Thymus (tissue), 11 donors: ENCODE results near the gene BLACAT1. TPM values are rescaled to one million over a fixed set of nuclear protein-coding genes. Genes with fewer than 3 reads are reported as not detected.
"Not testable (repeated sequence)": the region's sequence is repeated elsewhere in the genome, so short reads cannot be mapped to it uniquely, and the experiment has no call there.

ENCODE experiments used
- DNase-seq, 9 donors: peaks; one replicate each; pipeline ENCODE4 v3.0.0-alpha.2; 2013; ENCODE audit warnings: low spot score in 9 of 9, low read depth in 6 of 9, missing footprints in 1 of 9
- H3K27ac ChIP-seq, 2 donors: one replicate each; pipeline ENCODE4 v1.5.1; 2013; ENCODE audit warnings: control low read depth in 1 of 2, low read depth in 1 of 2, low read length in 1 of 2, mild to moderate bottlenecking in 1 of 2, moderate library complexity in 1 of 2
- H3K27me3 ChIP-seq, 2 donors: one replicate each; pipeline ENCODE4 v1.5.1; 2013; ENCODE audit warnings: low read length in 1 of 2; ENCODE audit not compliant: control insufficient read depth in 2 of 2, insufficient read depth in 1 of 2
- H3K36me3 ChIP-seq, 2 donors: one replicate each; pipeline ENCODE4 v1.5.1; 2013; ENCODE audit warnings: low read length in 1 of 2, mild to moderate bottlenecking in 1 of 2, moderate library complexity in 1 of 2; ENCODE audit not compliant: control insufficient read depth in 2 of 2, insufficient read depth in 2 of 2
- H3K4me1 ChIP-seq, 2 donors: one replicate each; pipeline ENCODE4 v1.5.1; 2013; ENCODE audit warnings: low read length in 2 of 2; ENCODE audit not compliant: control insufficient read depth in 2 of 2, insufficient read depth in 2 of 2
- H3K4me3 ChIP-seq, 2 donors: one replicate each; pipeline ENCODE4 v1.5.1; 2013; ENCODE audit warnings: low read length in 2 of 2, control low read depth in 1 of 2, mild to moderate bottlenecking in 1 of 2
- H3K9me3 ChIP-seq, 2 donors: one replicate each; pipeline ENCODE4 v1.5.1; 2013; ENCODE audit warnings: low read length in 1 of 2, mild to moderate bottlenecking in 1 of 2; ENCODE audit not compliant: control insufficient read depth in 2 of 2, insufficient read depth in 1 of 2
- WGBS: extraction: QIAGEN DNeasy Blood & Tissue Kit; methylation state at CpG from one replicate; pipeline ENCODE4 v1.1.7; 2013; 5-methylcytosine and 5-hydroxymethylcytosine counted together
- polyA plus RNA-seq: library from polyadenylated mRNA; stranded (reverse); fragments of 200-250 nt; gene quantifications from one replicate; pipeline ENCODE4 v1.2.3, GENCODE V29; 2013
- total RNA-seq: library from RNA; stranded (reverse); fragments of 120-200 nt; gene quantifications from one replicate; pipeline ENCODE4 v1.2.4, GENCODE V29; 2013
- donor health status: healthy.

The BLACAT1 gene
- total and polyA plus RNA-seq, 2 donors: 0.05 to 0.14 TPM

DNA sequence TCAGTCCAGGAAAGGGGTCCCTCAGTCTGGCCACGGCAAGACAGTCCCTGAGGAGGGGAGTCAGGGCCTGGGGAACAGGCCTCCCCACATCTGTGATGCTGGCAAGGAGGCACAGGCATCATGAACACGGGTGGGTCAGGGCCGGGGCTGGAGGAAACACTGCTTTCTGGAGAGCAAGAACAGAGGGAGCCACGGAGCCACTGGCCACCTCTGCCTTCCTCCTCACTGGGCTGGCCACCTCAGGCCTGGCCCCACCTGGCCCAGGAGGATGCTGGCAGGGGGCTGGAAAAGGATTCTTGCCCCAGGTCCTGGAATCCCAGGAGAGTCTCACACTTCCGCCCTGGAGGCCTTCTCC is 15.7 kb downstream of the BLACAT1 start:
- 87% methylated on average over 5 of the region's 5 CpGs for WGBS
- Histone ChIP-seq H3K4me3 (no peak overlapping the region), H3K27me3 (peaks cover 0 to 47% of the 10 kb centered on the region in 2 donors), H3K27ac (no peak overlapping the region), H3K36me3 (no peaks in the 10 kb centered on the region), H3K4me1 (peaks cover 10 to 22% of the 10 kb centered on the region in 2 donors), H3K9me3 (peaks cover 0 to 3% of the 10 kb centered on the region in 2 donors)
- DNase-seq: no peak

DNA sequence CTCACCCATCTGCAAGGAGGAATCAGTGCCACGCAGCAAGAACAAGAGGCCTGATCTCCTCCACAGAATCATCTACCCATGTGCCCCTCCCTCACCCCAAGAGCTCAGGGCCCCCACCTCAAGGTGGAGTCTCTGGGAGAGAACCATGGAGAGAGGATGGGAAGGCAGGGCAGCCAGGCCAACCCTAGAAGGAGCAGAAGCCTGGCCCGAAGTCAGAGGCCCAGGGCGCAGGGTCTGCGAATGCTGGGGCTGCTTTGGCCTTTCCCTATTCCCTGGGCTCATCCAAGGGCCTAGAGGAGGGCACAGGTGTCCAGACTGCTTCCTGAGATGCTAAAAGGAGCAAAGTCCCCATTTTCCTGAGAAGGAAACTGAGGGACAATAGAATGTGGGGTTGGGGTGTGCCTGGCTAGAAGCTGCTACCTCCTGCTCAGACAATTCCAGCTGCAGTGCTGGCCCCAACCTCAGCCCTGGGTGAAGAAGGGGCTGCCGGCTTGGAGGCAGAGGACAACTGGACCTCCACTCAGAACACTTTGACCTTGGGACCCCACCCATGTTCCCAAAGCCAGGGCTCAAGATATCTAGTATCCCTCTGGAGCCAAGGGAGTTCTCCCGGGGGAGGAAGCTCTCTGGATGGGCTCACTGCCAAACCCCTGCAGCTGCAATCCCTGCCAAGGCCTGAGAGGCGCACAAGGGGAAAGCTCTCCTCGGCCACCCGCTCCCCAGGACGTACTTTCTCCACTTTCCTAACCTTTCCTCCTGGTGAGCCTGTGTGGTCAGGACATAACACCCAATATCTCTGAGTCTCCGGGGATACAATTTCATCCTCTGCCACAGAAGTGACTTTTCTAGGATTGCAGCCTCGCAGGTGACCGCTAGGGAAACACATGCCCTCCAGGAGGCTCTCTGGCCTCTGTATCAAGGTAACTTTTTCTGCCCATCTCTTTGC is 17.4 kb downstream of the BLACAT1 start:
- H3K27ac ChIP-seq: no peak overlapping the region
- 82% methylated on average over 13 of the region's 13 CpGs for WGBS
- H3K9me3 ChIP-seq: peaks cover 0 to 3% of the 10 kb centered on the region in 2 donors
- H3K4me3 ChIP-seq: no peak overlapping the region
- DNase-seq: no peak
- no peaks in the 10 kb centered on the region for H3K36me3 ChIP-seq
- peaks cover 10 to 22% of the 10 kb centered on the region in 2 donors for H3K4me1 ChIP-seq
- peaks cover 0 to 43% of the 10 kb centered on the region in 2 donors for H3K27me3 ChIP-seq

DNA sequence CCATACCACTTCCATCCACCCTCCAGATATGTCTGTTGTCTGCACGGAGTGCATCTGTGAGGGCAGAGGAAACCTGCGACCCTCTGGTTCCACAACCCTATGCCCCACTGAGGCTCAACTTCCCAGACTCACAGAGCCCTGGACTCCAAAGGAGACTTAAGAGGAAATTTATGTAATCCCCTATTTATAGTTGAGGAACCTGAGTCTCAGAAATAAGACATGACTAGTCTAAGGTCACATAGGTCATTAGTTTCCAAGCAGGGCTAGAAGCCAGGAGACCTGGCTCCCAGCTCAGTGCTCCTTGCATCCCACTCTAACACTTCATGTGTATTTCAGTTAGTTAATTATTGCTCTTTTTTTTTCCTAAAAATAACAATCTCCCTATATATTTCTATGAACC is 18.3 kb downstream of the BLACAT1 start:
- peaks cover 0 to 43% of the 10 kb centered on the region in 2 donors for H3K27me3 ChIP-seq
- no peaks in the 10 kb centered on the region for H3K36me3 ChIP-seq
- H3K27ac ChIP-seq: no peak overlapping the region
- WGBS: 97% methylated on average over 2 of the region's 2 CpGs
- no peak overlapping the region for H3K4me3 ChIP-seq
- peaks cover 10 to 22% of the 10 kb centered on the region in 2 donors for H3K4me1 ChIP-seq
- peaks cover 0 to 3% of the 10 kb centered on the region in 2 donors for H3K9me3 ChIP-seq
- no peak for DNase-seq

DNA sequence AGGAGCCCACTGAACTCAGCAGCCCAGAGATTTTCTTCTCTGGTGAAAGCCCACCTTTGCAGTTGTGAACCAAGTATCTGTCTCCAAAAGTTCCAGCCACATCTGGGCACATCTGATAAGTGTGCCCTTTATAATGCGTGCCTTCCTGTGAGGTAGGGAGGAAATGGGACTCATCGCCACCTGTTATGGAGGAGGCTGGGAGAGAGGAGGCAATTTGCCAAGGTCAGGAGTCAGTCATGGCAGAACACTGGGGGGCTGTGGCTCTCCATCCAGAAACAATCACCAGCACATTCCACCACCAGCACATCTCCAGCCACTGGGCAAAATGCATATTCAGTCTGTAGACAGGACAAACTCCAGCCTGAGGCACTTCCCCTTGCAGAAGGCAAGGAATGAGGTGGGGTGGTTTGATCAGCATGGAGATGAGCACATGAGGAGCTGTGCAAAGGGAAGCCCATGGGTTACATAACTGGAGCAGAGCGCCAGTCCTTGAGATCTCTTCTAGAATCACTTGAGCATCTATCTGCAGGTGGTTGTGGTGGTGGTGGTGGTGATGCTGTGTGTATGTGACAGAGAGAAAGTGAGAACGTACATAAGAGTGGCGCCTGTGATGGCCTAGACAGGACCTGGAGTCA is 19.0 kb downstream of the BLACAT1 start:
- Histone ChIP-seq H3K4me1 (peaks cover 10 to 22% of the 10 kb centered on the region in 2 donors), H3K27me3 (peaks cover 0 to 49% of the 10 kb centered on the region in 2 donors), H3K4me3 (no peak overlapping the region), H3K27ac (no peak overlapping the region), H3K9me3 (peaks cover 0 to 3% of the 10 kb centered on the region in 2 donors), H3K36me3 (no peaks in the 10 kb centered on the region)
- WGBS: 86% methylated on average over 5 of the region's 5 CpGs
- DNase-seq: no peak

DNA sequence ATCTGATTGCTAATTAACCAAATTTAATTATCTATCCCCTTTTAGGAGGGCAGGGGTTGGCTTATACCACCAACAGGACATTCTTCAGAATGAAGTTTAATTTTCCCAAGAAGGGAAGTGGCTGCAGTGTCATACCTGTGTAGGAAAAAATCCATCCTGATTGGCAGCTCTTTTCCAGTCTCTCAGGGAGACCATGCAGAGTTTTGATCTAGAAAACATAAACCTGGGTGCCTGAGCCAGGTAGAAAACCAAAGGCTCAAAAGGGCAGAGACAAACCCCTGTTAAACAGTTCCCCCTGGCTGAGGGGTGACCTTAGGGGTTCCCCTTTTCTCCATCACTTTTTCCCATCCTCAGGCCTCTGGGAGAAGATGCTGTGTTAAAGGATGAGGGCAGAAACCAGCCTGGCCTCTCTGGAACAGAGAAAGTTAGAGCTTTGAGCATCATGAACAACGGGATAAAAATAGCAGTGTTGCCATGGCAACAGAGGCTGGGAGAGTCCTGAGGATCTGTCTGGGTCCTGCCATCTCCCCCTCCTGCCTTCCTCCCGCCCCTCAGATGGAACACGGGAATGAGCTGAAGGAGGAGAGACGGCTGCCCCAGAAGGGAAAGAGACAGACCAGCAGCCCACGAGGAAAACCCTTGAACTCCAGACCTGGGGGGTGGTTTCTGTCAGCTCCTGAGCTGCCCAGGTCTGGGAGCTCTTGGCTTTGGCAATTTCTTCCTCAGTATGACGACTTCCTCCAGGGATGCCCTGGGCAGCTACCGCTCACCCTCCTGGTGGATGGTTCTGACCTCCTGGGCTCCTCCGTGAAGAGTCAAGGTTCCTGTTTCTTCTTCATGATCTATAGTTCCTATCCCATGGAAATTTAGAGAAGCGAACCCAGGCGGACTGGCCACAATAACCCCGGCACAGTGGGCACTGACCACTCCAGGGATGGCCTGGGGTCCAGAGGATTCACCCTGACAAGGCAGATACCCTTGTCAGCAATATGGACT is 20.0 kb downstream of the BLACAT1 start:
- H3K36me3 ChIP-seq: no peaks in the 10 kb centered on the region
- H3K27me3 ChIP-seq: peaks cover 0 to 55% of the 10 kb centered on the region in 2 donors
- no peak for DNase-seq
- WGBS: 81% methylated on average over 11 of the region's 11 CpGs
- no peak overlapping the region for H3K4me3 ChIP-seq
- peaks cover 1 to 15% of the 10 kb centered on the region in 2 donors for H3K4me1 ChIP-seq
- H3K27ac ChIP-seq: no peak overlapping the region
- H3K9me3 ChIP-seq: peaks cover 0 to 3% of the 10 kb centered on the region in 2 donors

DNA sequence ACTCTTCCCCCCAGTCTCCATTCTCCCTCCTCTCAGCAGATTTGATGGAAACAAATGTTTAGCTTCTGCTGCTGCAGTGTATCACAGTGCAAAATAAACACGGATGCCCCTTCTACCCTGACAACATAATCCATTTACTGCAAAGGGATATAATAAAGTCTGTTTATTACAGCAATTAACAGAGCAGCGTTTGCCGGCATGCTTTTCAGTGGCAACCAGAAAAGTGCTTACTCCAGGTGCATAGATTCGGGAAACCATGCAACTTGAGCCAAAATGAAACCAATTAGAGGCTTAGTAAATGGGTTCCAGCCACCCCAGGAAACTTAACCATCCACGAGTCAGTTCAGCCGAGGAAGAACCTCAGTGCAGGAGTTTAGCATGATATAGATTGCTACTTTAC is 21.1 kb downstream of the BLACAT1 start:
- Histone ChIP-seq H3K4me3 (no peak overlapping the region), H3K4me1 (peaks cover 0 to 11% of the 10 kb centered on the region in 2 donors), H3K36me3 (no peaks in the 10 kb centered on the region), H3K9me3 (no peaks in the 10 kb centered on the region), H3K27me3 (peaks cover 0 to 66% of the 10 kb centered on the region in 2 donors), H3K27ac (no peak overlapping the region)
- no peak for DNase-seq
- 87% methylated on average over 6 of the region's 6 CpGs for WGBS

DNA sequence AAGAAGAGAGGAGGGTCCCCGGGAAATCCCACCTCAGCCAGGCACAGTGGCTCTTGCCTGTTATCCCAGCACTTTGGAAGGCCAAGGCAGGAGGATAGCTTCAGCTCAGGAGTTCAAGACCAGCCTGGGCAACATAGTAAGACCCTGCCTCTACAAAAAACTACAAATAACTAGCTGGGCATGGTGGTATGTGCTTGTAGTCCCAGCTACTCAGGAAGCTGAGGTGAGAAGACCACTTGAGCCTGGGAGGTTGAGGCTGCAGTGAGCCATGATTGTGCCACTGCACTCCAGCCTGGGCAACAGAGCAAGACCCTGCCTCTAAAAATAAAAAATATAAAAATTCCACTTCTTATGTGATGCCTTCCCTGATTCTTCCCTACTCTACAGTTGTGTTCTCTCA is 23.2 kb downstream of the BLACAT1 start:
- not testable (repeated sequence) for H3K36me3 ChIP-seq, H3K27ac ChIP-seq, DNase-seq, H3K9me3 ChIP-seq, H3K4me1 ChIP-seq, H3K4me3 ChIP-seq
- 100% methylated on average over 1 of the region's 1 CpG for WGBS
- peaks cover 2 to 73% of the 10 kb centered on the region in 2 donors for H3K27me3 ChIP-seq

DNA sequence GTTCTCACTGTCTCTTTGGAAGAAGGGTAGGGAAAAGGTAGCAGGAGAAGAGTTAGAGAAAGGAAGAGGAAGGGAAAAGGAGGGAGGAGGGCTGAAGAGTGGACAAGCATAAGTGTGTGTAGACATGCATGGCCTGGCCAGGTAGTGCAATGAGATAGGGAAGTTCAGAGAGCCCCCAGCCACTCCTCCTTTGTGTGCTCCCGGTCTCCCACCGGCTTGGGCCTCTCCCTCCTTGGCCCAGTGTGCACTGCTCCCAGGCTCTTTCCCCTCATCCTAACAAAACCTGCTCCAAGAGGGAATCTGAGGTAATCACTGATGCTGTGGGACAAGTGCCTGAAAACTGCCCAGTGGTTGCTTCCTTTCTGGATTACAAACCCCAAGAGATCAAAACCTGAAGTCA is 23.7 kb downstream of the BLACAT1 start:
- WGBS: 89% methylated on average over 2 of the region's 2 CpGs
- H3K27ac ChIP-seq: no peak overlapping the region
- no peaks in the 10 kb centered on the region for H3K9me3 ChIP-seq
- H3K4me1 ChIP-seq: peaks cover 0 to 8% of the 10 kb centered on the region in 2 donors
- no peak overlapping the region for H3K4me3 ChIP-seq
- DNase-seq: no peak
- H3K36me3 ChIP-seq: no peaks in the 10 kb centered on the region
- H3K27me3 ChIP-seq: peaks cover 4 to 70% of the 10 kb centered on the region in 2 donors
